NCI-H1436 treated with DMSO at 0.1 percent for 48 hours (cell line): ENCODE results near the gene SLITRK1.

Source experiments
- DNase-seq: peaks from one replicate; lab custom pipeline; 2025; lab: John Stamatoyannopoulos, UW

SLITRK1 gene

DNA sequence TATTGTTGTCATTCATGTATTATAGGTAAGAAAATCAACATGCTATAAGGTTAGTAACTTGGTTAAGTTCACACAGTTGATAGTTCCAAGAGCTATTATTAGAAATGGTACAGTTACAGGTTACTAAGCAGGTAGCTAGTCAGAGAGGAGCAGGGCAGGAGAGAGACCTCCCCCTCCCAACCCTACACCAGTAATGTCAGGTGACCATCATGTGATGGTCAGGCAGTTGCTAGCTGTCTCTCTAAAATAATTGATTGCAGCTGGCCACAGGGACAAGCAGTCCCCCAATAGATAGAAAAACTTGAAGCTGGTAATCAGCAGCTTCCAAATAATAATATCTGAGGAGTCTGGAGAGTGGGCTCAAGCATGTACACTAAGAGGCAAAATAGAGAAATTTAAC lies 14.6 kb downstream of the SLITRK1 start:
- no peak for DNase-seq

DNA sequence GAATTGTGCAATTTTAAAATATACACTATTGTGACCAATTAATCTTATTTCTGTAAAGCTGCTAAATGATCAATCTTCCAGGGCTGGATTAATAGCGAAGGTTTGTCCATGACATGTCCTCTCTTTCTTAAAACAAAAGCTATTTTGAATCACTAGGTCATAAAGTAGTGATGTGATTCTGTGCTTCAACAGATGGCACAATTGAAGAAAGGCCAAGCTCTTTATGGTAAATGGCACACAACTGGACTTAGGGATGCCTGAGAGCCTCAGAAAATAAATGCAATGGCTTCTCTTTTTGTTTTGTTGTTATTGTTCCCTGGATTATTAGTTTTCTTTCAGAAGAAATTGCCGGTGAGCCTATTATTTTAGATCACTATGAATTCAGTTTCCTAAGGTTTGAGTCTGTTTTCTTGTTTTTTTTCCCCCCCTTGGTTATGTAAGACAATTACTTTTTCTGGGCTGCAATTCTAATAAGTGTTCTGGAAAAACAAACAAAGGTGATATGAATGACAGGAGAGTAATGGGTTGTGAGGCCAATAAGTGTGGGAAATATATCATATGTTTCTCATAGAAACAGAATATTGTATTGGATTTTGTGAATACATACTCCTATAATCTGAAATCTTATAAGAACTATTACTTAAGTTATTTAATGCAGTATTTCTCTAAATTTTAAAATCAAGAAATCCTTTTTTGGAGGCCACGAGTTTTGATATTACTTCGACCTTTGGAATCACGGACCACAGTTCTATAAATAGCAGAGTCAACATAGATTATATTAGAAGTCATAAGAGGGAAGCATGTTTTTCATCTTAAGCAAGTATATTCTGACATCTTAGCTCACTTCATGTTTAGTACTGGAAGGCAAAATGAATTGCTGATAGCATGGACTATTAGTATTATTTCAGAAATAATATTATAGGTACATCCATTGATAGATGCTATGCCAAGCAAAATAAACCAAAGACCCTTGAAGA lies 16.8 kb downstream of the SLITRK1 start:
- no peak for DNase-seq

DNA sequence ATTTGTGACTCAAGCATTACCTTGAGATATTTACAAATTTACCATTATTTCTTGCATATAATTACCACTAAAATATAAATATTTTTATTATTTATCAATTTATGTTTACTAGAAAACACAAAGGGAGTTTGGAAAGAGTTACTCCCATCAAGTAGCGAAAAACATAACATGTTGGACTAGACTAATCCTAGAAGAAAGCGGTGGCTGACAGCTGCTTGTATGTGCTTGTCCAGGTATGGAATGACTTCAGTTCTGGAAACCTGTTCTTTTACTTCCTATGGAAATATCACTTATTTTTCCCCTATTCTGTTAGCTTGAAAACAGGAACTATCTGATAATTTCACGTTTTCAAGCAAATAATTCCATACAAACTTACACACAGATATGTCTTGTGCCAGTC lies 28.5 kb downstream of the SLITRK1 start:
- DNase-seq, result no peak

DNA sequence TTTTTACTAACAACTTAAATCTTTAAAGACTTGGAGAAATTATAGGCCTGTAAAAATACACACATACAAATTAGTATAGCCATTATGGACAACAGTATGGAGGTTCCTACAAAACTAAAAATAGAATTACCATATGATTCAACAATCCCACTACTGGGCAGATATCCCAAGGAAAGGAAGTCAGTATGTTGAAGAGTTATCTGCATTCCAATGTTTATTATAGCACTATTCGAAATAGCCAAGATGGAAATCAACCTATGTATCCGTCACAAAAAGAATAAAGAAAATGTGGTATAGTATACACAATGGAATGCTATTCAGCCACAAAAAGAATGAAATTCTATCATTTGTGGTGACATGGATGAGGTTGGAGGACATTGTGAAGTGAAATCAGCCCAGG lies 37.2 kb downstream of the SLITRK1 start:
- no peak for DNase-seq

DNA sequence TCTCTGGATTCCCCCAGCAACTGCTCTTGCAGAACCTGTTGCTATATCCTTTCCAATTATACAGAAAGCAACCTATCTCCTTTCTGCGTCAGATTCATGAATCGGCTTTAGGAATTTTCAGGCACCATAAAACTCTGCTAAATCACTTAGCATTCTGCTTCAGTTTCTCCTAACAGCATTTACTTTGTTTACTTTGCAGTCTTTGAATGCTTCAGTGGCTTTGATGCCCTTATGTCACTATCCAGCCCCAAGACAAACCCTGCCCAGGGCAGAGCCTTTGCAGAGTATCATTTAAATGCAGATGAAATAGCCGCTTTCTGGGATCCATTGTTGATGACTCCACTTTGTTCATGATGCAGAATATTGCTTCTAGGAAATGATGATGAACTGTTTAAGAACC lies 43.1 kb downstream of the SLITRK1 start:
- no peak for DNase-seq

DNA sequence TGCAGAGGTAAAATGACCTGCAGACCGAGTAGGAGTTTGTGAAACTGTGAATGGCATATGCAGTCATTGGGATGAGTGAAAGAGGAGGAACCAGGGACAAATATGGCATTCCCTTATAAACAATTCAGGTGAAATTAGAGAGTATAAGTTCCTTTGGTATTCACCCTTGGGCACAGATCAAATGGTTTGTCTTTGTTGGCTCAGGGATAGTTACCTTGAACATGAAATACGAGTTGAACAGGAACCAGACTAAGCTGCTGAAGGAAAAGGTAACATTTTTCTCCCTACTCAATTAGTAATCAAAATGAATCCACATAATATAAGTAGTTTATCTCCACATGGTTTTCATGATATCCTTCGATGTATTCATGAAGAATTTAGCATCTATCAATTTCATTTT lies 50.5 kb downstream of the SLITRK1 start:
- DNase-seq, result no peak

DNA sequence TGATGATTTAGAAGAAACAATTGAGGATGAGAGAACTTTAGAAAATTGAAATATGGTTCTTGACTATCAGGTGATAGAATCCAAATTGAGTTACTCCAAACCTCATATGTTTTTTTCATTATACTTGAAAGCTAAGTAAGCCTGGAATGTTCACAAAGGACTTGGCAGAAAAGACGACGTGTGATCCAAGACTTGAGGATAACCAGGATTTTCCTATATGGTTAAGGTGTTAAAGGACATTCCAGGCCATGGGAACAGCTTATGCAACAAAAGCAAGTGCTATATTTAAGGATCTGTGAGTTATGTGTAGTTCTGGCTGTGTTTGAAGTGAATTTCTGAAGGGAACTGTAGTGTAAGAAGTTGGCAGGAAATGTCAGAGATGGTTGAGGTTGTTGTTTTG lies 52.5 kb downstream of the SLITRK1 start:
- DNase-seq, result no peak

DNA sequence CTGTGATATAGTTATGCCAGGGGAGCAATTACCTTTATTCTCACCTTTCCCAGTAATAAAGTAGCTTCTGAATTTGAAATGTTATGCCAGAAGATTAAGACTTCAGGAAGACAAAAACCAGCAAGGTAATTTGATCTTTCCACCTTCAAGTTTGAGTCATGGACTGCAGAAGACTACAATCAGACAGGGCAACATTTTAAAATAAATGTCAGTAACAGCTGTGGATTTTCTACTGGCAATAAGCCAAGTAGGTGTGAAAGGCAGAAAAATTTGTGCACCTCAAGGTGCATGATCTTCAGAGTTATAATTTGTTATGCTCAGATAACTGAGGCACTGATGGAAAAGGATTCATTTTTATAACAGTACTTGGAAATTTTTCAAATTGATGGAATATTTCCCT lies 54.9 kb downstream of the SLITRK1 start:
- no peak for DNase-seq
